GM21381 (cell line): Measurements from ENCODE around the gene CHRM2.

Experiments used
- ATAC-seq: cut with Tn5 transposase; IDR thresholded peaks from one replicate; pipeline ENCODE4 v1.9.1; 2021; ENCODE audit warnings: mild to moderate bottlenecking, moderate library complexity; ENCODE audit not compliant: unreplicated experiment

CHRM2 gene

GRCh38 chr7:137017221-137017620, 148.8 kb downstream of the CHRM2 start:
- no peak for ATAC-seq

GRCh38 chr7:137018468-137018867, 150.0 kb downstream of the CHRM2 start:
- ATAC-seq, result no peak

GRCh38 chr7:137020351-137020750, 151.9 kb downstream of the CHRM2 start:
- no peak for ATAC-seq

GRCh38 chr7:137025469-137026175, 157.2 kb downstream of the CHRM2 start:
- no peak for ATAC-seq

GRCh38 chr7:137026176-137026500, 157.7 kb downstream of the CHRM2 start:
- ATAC-seq, result no peak

GRCh38 chr7:137032436-137032835, 164.0 kb downstream of the CHRM2 start:
- no peak for ATAC-seq

GRCh38 chr7:137036768-137037167, 168.3 kb downstream of the CHRM2 start:
- no peak for ATAC-seq

- ATAC-seq, result no peak
Measured at GRCh38 chr7:137038706-137039105, 170.3 kb downstream of the CHRM2 start.

- ATAC-seq, result no peak
Measured at GRCh38 chr7:137040745-137041144, 172.3 kb downstream of the CHRM2 start.

GRCh38 chr7:137045573-137045972, 177.1 kb downstream of the CHRM2 start:
- no peak for ATAC-seq

- ATAC-seq, result no peak
Measured at GRCh38 chr7:137069249-137069963, 201.0 kb downstream of the CHRM2 start.
